A673 (cell line): ENCODE data around the gene LTV1. TPM values are rescaled to one million over a fixed set of nuclear protein-coding genes. Genes with fewer than 3 reads are reported as not detected.

Experiments
- BruUV-seq: library from RNA; stranded (reverse); fragments of 400-500 nt; replicated peaks from 2 replicates; lab custom pipeline; 2021; lab: Mats Ljungman, UMichigan
- CTCF ChIA-PET: fragments of 300-600 bp; sonication (Branson Sonifier 250); formaldehyde crosslinking; loops from one replicate; lab custom pipeline; 2022; ENCODE audit warnings: antibody characterized with exemption; lab: Charles Lee
- POLR2A ChIA-PET: fragments of 300-600 bp; sonication (Branson Sonifier 250); formaldehyde crosslinking; loops from one replicate; lab custom pipeline; 2022; ENCODE audit warnings: antibody characterized with exemption; ENCODE audit not compliant: low non-redundant PET; lab: Charles Lee
- DNase-seq: peaks from one replicate; pipeline ENCODE4 v3.0.0-alpha.2; 2015; ENCODE audit warnings: low spot score
- H3K27ac ChIP-seq: fragments of 200-600 bp; sonication (generic); 2 replicates; pipeline ENCODE4 v1.5.1; 2016; ENCODE audit warnings: mixed run types, low read depth, mild to moderate bottlenecking, mixed read lengths, antibody characterized with exemption, low read length; ENCODE audit not compliant: poor library complexity, severe bottlenecking
- H3K27me3 ChIP-seq: fragments of 200-600 bp; sonication (generic); replicated peaks from 2 replicates; pipeline ENCODE4 v1.6.1; 2017; ENCODE audit warnings: mixed run types, low read depth, mild to moderate bottlenecking, mixed read lengths, antibody characterized with exemption, low read length; ENCODE audit not compliant: insufficient read depth, poor library complexity
- H3K36me3 ChIP-seq: fragments of 200-600 bp; sonication (generic); 2 replicates; pipeline ENCODE4 v1.6.1; 2016; ENCODE audit warnings: mixed run types, mild to moderate bottlenecking, mixed read lengths, antibody characterized with exemption, low read length; ENCODE audit not compliant: insufficient read depth, poor library complexity, severe bottlenecking
- H3K4me1 ChIP-seq: fragments of 200-600 bp; sonication (generic); 2 replicates; pipeline ENCODE4 v1.6.1; 2017; ENCODE audit warnings: mixed run types, mild to moderate bottlenecking, mixed read lengths, antibody characterized with exemption, low read length; ENCODE audit not compliant: insufficient read depth, poor library complexity, severe bottlenecking
- H3K4me3 ChIP-seq: fragments of 200-600 bp; sonication (generic); 2 replicates; pipeline ENCODE4 v1.5.1; 2016; ENCODE audit warnings: low read depth, mixed run types, mild to moderate bottlenecking, mixed read lengths, low read length; ENCODE audit not compliant: poor library complexity, severe bottlenecking
- H3K9me3 ChIP-seq: fragments of 200-600 bp; sonication (generic); 2 replicates; pipeline ENCODE4 v1.6.1; 2016; ENCODE audit warnings: mixed run types, low read depth, mild to moderate bottlenecking, mixed read lengths, antibody characterized with exemption, low read length; ENCODE audit not compliant: poor library complexity, severe bottlenecking
- EZH2 ChIP-seq: fragments of 200-600 bp; sonication (generic); IDR thresholded peaks from 2 replicates; pipeline ENCODE4 v1.6.1; 2017; ENCODE audit warnings: borderline replicate concordance, low read depth, mild to moderate bottlenecking, mixed read lengths, antibody characterized with exemption, low read length; ENCODE audit not compliant: poor library complexity, severe bottlenecking
- intact Hi-C: fragments of 100-400 bp; cut with micrococcal nuclease; formaldehyde crosslinking; loops from one replicate; pipeline ENCODE4 v1.10.0; 2022; ENCODE audit not compliant: unreplicated experiment
- total RNA-seq: library from RNA; stranded (reverse); gene quantifications from 2 replicates; pipeline ENCODE4 v1.2.3, GENCODE V29; 2021
- TF ChIP-seq, protein P1 (sequence below): fragments of 300-800, 200-600 bp; sonication (generic); conservative IDR thresholded peaks from 2 replicates; pipeline ENCODE4 v1.5.1; 2017; ENCODE audit warnings: low read depth, mild to moderate bottlenecking, antibody characterized with exemption, low read length, moderate library complexity, mixed read lengths

Gene LTV1
- total RNA-seq, 1 experiment from 2014 or later = 51.8 TPM

DNA sequence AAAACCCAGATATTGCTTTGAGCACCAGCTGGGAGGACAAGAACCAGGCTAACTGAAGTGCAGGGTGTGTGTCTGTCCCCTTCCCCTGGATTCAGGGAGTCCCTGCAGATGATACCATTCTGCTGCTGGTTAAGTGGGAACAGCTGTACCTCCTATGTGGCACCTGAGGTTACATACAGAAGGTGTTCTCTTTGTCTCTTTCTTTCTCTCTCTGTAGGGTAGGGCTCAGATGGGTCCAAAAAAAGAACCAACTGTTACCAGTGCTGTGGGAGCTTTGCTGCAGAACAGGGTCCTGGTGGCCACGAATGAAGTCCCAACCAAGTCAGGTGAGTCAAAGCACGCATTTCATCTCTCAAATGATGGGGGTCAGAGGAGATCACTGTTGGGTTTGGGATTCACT is 59.7 kb downstream of the LTV1 start:
- POLR2A ChIA-PET = interaction anchor here (0.6 kb wide), 1 partner anchor 1227 kb away, joined by 4 read pairs; no protein-coding TSS in a partner anchor
- H3K4me1 ChIP-seq = no peaks in the 10 kb centered on the region
- no peak for DNase-seq
- BruUV-seq = no TSS peak
- no peak overlapping the region for H3K27ac ChIP-seq
- CTCF ChIA-PET = no interaction called here
- H3K27me3 ChIP-seq = no peaks in the 10 kb centered on the region
- no peaks in the 10 kb centered on the region for H3K9me3 ChIP-seq
- TF ChIP-seq, protein P1, sequence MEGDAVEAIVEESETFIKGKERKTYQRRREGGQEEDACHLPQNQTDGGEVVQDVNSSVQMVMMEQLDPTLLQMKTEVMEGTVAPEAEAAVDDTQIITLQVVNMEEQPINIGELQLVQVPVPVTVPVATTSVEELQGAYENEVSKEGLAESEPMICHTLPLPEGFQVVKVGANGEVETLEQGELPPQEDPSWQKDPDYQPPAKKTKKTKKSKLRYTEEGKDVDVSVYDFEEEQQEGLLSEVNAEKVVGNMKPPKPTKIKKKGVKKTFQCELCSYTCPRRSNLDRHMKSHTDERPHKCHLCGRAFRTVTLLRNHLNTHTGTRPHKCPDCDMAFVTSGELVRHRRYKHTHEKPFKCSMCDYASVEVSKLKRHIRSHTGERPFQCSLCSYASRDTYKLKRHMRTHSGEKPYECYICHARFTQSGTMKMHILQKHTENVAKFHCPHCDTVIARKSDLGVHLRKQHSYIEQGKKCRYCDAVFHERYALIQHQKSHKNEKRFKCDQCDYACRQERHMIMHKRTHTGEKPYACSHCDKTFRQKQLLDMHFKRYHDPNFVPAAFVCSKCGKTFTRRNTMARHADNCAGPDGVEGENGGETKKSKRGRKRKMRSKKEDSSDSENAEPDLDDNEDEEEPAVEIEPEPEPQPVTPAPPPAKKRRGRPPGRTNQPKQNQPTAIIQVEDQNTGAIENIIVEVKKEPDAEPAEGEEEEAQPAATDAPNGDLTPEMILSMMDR = no peak
- no peak for TF ChIP-seq EZH2
- no peaks in the 10 kb centered on the region for H3K36me3 ChIP-seq
- H3K4me3 ChIP-seq = no peak overlapping the region
- intact Hi-C loops = no loop called here

DNA sequence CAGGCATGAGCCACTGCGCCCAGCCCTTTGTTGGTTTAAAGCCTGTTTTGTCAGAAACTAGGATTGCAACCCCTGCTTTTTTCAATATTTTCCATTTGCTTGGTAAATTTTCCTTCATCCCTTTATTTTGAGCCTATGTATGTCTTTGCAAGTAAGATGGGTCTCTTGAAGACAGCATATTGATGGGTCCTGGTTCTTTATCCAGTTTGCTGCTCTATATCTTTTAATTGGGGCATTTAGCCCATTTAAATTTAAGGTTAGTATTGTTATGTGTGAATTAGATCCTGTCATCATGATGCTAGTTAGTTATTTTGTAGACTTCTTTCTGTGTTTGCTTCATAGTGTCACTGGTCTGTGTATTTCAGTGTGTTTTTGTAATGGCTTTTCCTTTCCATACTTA is 67.9 kb downstream of the LTV1 start:
- CTCF ChIA-PET = no interaction called here
- no peaks in the 10 kb centered on the region for H3K36me3 ChIP-seq
- POLR2A ChIA-PET = no interaction called here
- no peaks in the 10 kb centered on the region for H3K9me3 ChIP-seq
- no TSS peak for BruUV-seq
- H3K27ac ChIP-seq = no peak overlapping the region
- no peaks in the 10 kb centered on the region for H3K27me3 ChIP-seq
- TF ChIP-seq, protein P1 = no peak
- TF ChIP-seq EZH2 = no peak
- no peaks in the 10 kb centered on the region for H3K4me1 ChIP-seq
- intact Hi-C loops = no loop called here
- H3K4me3 ChIP-seq = no peak overlapping the region
- DNase-seq = no peak

DNA sequence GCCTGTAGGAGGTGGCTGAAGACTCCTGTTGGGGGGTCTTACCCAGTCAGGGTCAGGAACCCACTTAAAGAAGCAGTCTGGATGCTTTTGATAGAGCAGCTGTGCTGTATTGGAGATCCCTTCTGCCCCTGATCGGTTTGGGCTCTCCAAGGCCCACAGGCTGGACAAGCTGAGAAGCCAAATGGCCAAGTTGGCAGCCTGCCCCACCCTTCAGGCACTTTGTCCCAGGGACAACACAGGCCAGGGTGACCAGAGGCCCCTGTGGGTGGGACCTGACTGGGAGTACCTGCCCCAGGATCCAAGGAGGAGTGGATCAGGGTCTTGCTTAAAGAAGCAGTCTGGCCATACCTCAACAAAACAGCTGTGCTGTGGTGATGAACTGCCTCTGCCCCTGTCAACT is 69.5 kb downstream of the LTV1 start:
- ChIA-PET CTCF (no interaction called here), POLR2A (no interaction called here)
- H3K4me1 ChIP-seq = no peaks in the 10 kb centered on the region

More for the DNA sequence above, 69.5 kb downstream of the LTV1 start:
- H3K4me3 ChIP-seq = no peak overlapping the region
- no TSS peak for BruUV-seq
- H3K27ac ChIP-seq = no peak overlapping the region
- no peaks in the 10 kb centered on the region for H3K27me3 ChIP-seq
- no peaks in the 10 kb centered on the region for H3K36me3 ChIP-seq
- no peaks in the 10 kb centered on the region for H3K9me3 ChIP-seq
- no peak for DNase-seq
- intact Hi-C loops = no loop called here
- TF ChIP-seq, protein P1 = no peak
- TF ChIP-seq EZH2 = no peak

Other genes with a start within 250 kb of the LTV1 start
- 2.4 and 3.8 TPM in 2 replicates for gene PHACTR2, start 165.4 kb upstream of the LTV1 start, total RNA-seq
- gene ZC2HC1B, start 21.1 kb downstream of the LTV1 start, total RNA-seq = not detected in 2 replicates
- 0.77 and 1.3 TPM in 2 replicates for gene PLAGL1, start 164.9 kb downstream of the LTV1 start, total RNA-seq